A549 (cell line): ENCODE data around the gene IAPP. TPM values are rescaled to one million over a fixed set of nuclear protein-coding genes. Genes with fewer than 3 reads are reported as not detected.

Source experiments
- ATAC-seq, 2 experiments: fragments of 200-7000 bp in 1 of 2; fragments of >200 bp in 1 of 2; cut with Nextera tagmentation in 1 of 2; cut with Tn5 transposase in 1 of 2; 3 replicates each; pipeline versions ENCODE4 v1.8.0 to v1.9.1; 2018 to 2020; ENCODE audit warnings: mild to moderate bottlenecking in 1 of 2, moderate library complexity in 1 of 2
- CTCF ChIA-PET: fragments of 300-600 bp; sonication (Branson Sonifier 250); formaldehyde crosslinking; extraction: SDS; loops from one replicate; lab custom pipeline; 2021; ENCODE audit warnings: antibody characterized with exemption, inconsistent platforms; lab: Yijun Ruan, JAX
- POLR2A ChIA-PET: fragments of 350-600 bp; formaldehyde crosslinking; extraction: SDS; loops from one replicate; lab custom pipeline; 2021; ENCODE audit warnings: antibody characterized with exemption, inconsistent platforms; lab: Yijun Ruan, JAX
- DNase-seq, 2 experiments: peaks; one replicate each; pipeline versions ENCODE4 v3.0.0 to v3.0.0-alpha.2; 2011 to 2016; ENCODE audit warnings: low read depth in 1 of 2, low spot score in 1 of 2
- FAIRE-seq: peaks from 2 replicates; lab custom pipeline; 2011; peaks lifted over from hg19 to GRCh38; lab: Jason Lieb, UNC
- H3K27ac ChIP-seq, 2 experiments: fragments of >200 bp; sonication (Bioruptor Twin); formaldehyde crosslinking; 3 replicates each; pipeline ENCODE4 v1.5.1; 2016 to 2017
- H3K4me1 ChIP-seq: fragments of >200 bp; sonication (Bioruptor Twin); formaldehyde crosslinking; 3 replicates; pipeline ENCODE4 v1.6.1; 2016
- H3K4me2 ChIP-seq: fragments of >200 bp; sonication (Bioruptor Twin); formaldehyde crosslinking; 3 replicates; pipeline ENCODE4 v1.6.1; 2016
- H3K4me3 ChIP-seq: fragments of >200 bp; sonication (Bioruptor Twin); formaldehyde crosslinking; 3 replicates; pipeline ENCODE4 v1.5.1; 2016
- H3K9me3 ChIP-seq: fragments of >200 bp; sonication (Bioruptor Twin); formaldehyde crosslinking; 3 replicates; pipeline ENCODE4 v1.6.1; 2016
- CHD4 ChIP-seq: fragments of 200-600 bp; sonication (generic); IDR thresholded peaks from 2 replicates; pipeline ENCODE4 v1.6.1; 2016; ENCODE audit warnings: antibody characterized with exemption, mild to moderate bottlenecking, borderline replicate concordance
- EHF ChIP-seq: fragments of 250-450 bp; sonication (Bioruptor Pico); IDR thresholded peaks from 2 replicates; pipeline ENCODE4 v1.5.0; 2020; ENCODE audit warnings: mild to moderate bottlenecking
- EHMT2 ChIP-seq: fragments of 200-600 bp; sonication (generic); IDR thresholded peaks from 2 replicates; pipeline ENCODE4 v1.6.1; 2016; ENCODE audit warnings: antibody characterized with exemption, low read depth, mild to moderate bottlenecking, moderate library complexity
- ESRRA ChIP-seq: fragments of 150-350 bp; IDR thresholded peaks from 2 replicates; pipeline ENCODE4 v1.6.1; 2014; ENCODE audit warnings: mild to moderate bottlenecking, low read length, borderline replicate concordance
- FOSB ChIP-seq: fragments of 250-450 bp; sonication (Bioruptor Pico); IDR thresholded peaks from 2 replicates; pipeline ENCODE4 v1.5.0; 2020; ENCODE audit warnings: mild to moderate bottlenecking, moderate library complexity
- FOXS1 ChIP-seq: fragments of 250-450 bp; sonication (Bioruptor Pico); IDR thresholded peaks from 2 replicates; pipeline ENCODE4 v1.5.0; 2020; ENCODE audit warnings: mild to moderate bottlenecking, moderate library complexity
- HDAC2 ChIP-seq: fragments of 200-600 bp; sonication (generic); IDR thresholded peaks from 2 replicates; pipeline ENCODE4 v1.6.1; 2016
- HOXA7 ChIP-seq: fragments of 250-450 bp; sonication (Bioruptor Pico); IDR thresholded peaks from 2 replicates; pipeline ENCODE4 v1.5.0; 2020; ENCODE audit warnings: mild to moderate bottlenecking, moderate library complexity
- HOXB13 ChIP-seq: fragments of 250-450 bp; sonication (Bioruptor Pico); IDR thresholded peaks from 2 replicates; pipeline ENCODE4 v1.5.0; 2020; ENCODE audit warnings: low read depth, mild to moderate bottlenecking, moderate library complexity
- HOXB5 ChIP-seq: fragments of 250-450 bp; sonication (Bioruptor Pico); IDR thresholded peaks from 2 replicates; pipeline ENCODE4 v1.5.0; 2020; ENCODE audit warnings: mild to moderate bottlenecking, moderate library complexity
- NFE2L2 ChIP-seq: fragments of 150-350 bp; conservative IDR thresholded peaks from 2 replicates; pipeline ENCODE4 v1.6.1; 2014; ENCODE audit warnings: low read length
- RAD21 ChIP-seq, 2 experiments: fragments of >200 bp in 1 of 2; sonication (Bioruptor Twin) in 1 of 2; formaldehyde crosslinking in 1 of 2; IDR thresholded peaks in 1 of 2; conservative IDR thresholded peaks in 1 of 2; 2 replicates in 1 of 2; 3 replicates in 1 of 2; pipeline ENCODE4 v1.6.1; 2012 to 2018; ENCODE audit warnings: inconsistent platforms in 1 of 2
- RCOR1 ChIP-seq: fragments of 150-350 bp; IDR thresholded peaks from 2 replicates; pipeline ENCODE4 v1.6.1; 2014; ENCODE audit warnings: antibody characterized with exemption, low read length, low read depth
- RFX5 ChIP-seq: fragments of 450-650 bp; IDR thresholded peaks from 2 replicates; pipeline ENCODE4 v1.7.1; 2014; ENCODE audit warnings: antibody characterized with exemption, mild to moderate bottlenecking, moderate library complexity
- RNF2 ChIP-seq: fragments of 200-600 bp; sonication (generic); IDR thresholded peaks from 2 replicates; pipeline ENCODE4 v1.6.1; 2016; ENCODE audit warnings: low read depth, mild to moderate bottlenecking, antibody characterized with exemption, moderate library complexity, borderline replicate concordance
- SMC3 ChIP-seq: fragments of >200 bp; sonication (Bioruptor Twin); formaldehyde crosslinking; IDR thresholded peaks from 3 replicates; pipeline ENCODE4 v1.6.1; 2018; ENCODE audit warnings: inconsistent platforms
- ZC3H11A ChIP-seq: fragments of 450-650 bp; IDR thresholded peaks from 2 replicates; pipeline ENCODE4 v1.6.1; 2014; ENCODE audit warnings: antibody characterized with exemption, mild to moderate bottlenecking
- ZFP36 ChIP-seq: fragments of 450-650 bp; IDR thresholded peaks from 2 replicates; pipeline ENCODE4 v1.6.1; 2014; ENCODE audit warnings: borderline replicate concordance; ENCODE audit not compliant: partially characterized antibody
- WGBS: methylation state at CpG from one replicate; pipeline ENCODE4 v1.1.6; 2017; ENCODE audit errors: missing lambda C conversion rate; 5-methylcytosine and 5-hydroxymethylcytosine counted together
- polyA plus RNA-seq, 4 experiments: library from polyadenylated mRNA; depleted of rRNA in 3 of 4; stranded (reverse); fragments of >200 nt; fragmentation: RNase III in 1 of 4; extraction: RNeasy Plus Mini Kit Qiagen cat#74134 plus additional on column Dnase treatment in 1 of 4; gene quantifications; 2 replicates in 3 of 4; 3 replicates in 1 of 4; pipeline ENCODE4 v1.2.3, GENCODE V29; 2011 to 2017
- TF ChIP-seq, protein P1 (sequence below): fragments of 200-600 bp; sonication (generic); IDR thresholded peaks from 2 replicates; pipeline ENCODE4 v1.6.1; 2016; ENCODE audit warnings: antibody characterized with exemption, mild to moderate bottlenecking, moderate library complexity
- TF ChIP-seq, protein P2 (sequence below): IDR thresholded peaks from 2 replicates; pipeline ENCODE4 v1.6.1; 2012
- TF ChIP-seq, protein P3 (sequence below): fragments of 250-450 bp; sonication (Bioruptor Pico); IDR thresholded peaks from 2 replicates; pipeline ENCODE4 v1.5.0; 2020; ENCODE audit warnings: low read depth, mild to moderate bottlenecking, moderate library complexity
- TF ChIP-seq, protein P4 (sequence below): fragments of >200 bp; sonication (Bioruptor Twin); formaldehyde crosslinking; IDR thresholded peaks from 3 replicates; pipeline ENCODE4 v1.5.1; 2016

IAPP gene
- polyA plus RNA-seq, 2 of the 4 experiments (the other 2 are of a cell fraction) = 0.09 TPM; not detected in 1

DNA sequence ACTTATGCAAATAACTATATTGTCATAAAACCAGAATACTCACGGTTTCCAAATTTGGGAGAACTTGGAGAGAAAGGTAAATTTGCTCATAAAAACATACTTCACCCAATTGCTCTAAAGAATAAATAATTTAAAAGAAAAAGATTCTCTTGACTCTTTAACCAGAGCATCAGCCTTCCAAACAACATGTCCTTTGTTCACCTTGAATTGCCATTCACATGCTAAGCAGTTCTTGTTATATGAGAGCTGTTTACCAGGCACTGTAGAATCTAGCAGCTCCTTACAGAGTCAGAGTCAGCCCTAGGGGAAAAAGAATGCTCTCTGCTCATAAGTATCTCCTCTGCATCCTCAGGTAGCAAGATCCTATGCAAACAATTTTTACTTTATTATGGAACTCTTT, 48.2 kb upstream of the IAPP start:
- TF ChIP-seq RFX5 (no peak), HOXB5 (CRISPR knock-in tag) (no peak), NFE2L2 (no peak), EHF (CRISPR knock-in tag) (no peak), ZC3H11A (no peak), ESRRA (no peak), EHMT2 (no peak), SMC3 (no peak), HDAC2 (no peak), ZFP36 (no peak), CHD4 (no peak), FOSB (no peak), FOXS1 (CRISPR knock-in tag) (no peak), RAD21 (conservative IDR thresholded peaks at IDR 0.05 in 1 of 2, IDR thresholded peaks at IDR 0.05 in 1 of 2) (no peak)
- TF ChIP-seq, protein P1, sequence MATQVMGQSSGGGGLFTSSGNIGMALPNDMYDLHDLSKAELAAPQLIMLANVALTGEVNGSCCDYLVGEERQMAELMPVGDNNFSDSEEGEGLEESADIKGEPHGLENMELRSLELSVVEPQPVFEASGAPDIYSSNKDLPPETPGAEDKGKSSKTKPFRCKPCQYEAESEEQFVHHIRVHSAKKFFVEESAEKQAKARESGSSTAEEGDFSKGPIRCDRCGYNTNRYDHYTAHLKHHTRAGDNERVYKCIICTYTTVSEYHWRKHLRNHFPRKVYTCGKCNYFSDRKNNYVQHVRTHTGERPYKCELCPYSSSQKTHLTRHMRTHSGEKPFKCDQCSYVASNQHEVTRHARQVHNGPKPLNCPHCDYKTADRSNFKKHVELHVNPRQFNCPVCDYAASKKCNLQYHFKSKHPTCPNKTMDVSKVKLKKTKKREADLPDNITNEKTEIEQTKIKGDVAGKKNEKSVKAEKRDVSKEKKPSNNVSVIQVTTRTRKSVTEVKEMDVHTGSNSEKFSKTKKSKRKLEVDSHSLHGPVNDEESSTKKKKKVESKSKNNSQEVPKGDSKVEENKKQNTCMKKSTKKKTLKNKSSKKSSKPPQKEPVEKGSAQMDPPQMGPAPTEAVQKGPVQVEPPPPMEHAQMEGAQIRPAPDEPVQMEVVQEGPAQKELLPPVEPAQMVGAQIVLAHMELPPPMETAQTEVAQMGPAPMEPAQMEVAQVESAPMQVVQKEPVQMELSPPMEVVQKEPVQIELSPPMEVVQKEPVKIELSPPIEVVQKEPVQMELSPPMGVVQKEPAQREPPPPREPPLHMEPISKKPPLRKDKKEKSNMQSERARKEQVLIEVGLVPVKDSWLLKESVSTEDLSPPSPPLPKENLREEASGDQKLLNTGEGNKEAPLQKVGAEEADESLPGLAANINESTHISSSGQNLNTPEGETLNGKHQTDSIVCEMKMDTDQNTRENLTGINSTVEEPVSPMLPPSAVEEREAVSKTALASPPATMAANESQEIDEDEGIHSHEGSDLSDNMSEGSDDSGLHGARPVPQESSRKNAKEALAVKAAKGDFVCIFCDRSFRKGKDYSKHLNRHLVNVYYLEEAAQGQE = no peak
- TF ChIP-seq, protein P2, sequence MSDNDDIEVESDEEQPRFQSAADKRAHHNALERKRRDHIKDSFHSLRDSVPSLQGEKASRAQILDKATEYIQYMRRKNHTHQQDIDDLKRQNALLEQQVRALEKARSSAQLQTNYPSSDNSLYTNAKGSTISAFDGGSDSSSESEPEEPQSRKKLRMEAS = no peak
- TF ChIP-seq, protein P3, sequence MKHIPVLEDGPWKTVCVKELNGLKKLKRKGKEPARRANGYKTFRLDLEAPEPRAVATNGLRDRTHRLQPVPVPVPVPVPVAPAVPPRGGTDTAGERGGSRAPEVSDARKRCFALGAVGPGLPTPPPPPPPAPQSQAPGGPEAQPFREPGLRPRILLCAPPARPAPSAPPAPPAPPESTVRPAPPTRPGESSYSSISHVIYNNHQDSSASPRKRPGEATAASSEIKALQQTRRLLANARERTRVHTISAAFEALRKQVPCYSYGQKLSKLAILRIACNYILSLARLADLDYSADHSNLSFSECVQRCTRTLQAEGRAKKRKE (CRISPR knock-in tag) = no peak
- 10% methylated on average over 1 of the region's 1 CpG for WGBS
- ChIA-PET CTCF (no interaction called here), POLR2A (no interaction called here)
- Histone ChIP-seq H3K27ac (no peak overlapping the region), H3K4me2 (no peak overlapping the region), H3K9me3 (0 out of 3 replicates have a peak, but pooled peaks cover 6% of the 10 kb centered on the region), H3K4me1 (no peaks in the 10 kb centered on the region), H3K4me3 (no peak overlapping the region)
- no peak for FAIRE-seq
- no peak for ATAC-seq
- no peak for DNase-seq

DNA sequence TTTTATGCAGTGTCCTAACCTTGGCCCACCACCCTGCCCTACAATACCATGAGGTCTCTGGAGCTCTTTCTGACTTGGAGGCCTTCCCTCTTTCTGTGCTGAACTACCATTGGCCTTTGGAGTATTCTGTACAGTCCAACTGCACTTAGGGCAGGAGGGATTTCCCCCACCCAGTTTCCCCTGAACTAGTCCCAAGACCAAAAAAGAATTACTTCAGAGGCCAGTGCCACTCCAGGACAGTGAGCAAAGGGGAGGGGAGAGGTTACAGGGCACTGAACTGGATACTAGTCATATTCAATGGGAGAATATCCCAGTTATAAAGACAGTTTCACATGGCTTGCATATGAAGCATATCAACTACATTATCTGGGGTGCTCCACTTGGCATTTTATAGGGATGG, 44.1 kb upstream of the IAPP start:
- FAIRE-seq = no peak
- no peak overlapping the region for H3K4me3 ChIP-seq
- TF ChIP-seq HOXB13 (CRISPR knock-in tag) (no peak), RCOR1 (no peak), HOXA7 (CRISPR knock-in tag) (no peak), RNF2 (no peak)
- TF ChIP-seq, protein P4, sequence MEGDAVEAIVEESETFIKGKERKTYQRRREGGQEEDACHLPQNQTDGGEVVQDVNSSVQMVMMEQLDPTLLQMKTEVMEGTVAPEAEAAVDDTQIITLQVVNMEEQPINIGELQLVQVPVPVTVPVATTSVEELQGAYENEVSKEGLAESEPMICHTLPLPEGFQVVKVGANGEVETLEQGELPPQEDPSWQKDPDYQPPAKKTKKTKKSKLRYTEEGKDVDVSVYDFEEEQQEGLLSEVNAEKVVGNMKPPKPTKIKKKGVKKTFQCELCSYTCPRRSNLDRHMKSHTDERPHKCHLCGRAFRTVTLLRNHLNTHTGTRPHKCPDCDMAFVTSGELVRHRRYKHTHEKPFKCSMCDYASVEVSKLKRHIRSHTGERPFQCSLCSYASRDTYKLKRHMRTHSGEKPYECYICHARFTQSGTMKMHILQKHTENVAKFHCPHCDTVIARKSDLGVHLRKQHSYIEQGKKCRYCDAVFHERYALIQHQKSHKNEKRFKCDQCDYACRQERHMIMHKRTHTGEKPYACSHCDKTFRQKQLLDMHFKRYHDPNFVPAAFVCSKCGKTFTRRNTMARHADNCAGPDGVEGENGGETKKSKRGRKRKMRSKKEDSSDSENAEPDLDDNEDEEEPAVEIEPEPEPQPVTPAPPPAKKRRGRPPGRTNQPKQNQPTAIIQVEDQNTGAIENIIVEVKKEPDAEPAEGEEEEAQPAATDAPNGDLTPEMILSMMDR = no peak
- TF ChIP-seq, all 56 proteins: peak for 0
- POLR2A ChIA-PET = no interaction called here
- Histone ChIP-seq H3K4me1 (no peaks in the 10 kb centered on the region), H3K9me3 (peaks cover 18% of the 10 kb centered on the region; the same call in 2 of the 3 replicates), H3K27ac (no peak overlapping the region), H3K4me2 (no peak overlapping the region)
- DNase-seq (no peak), ATAC-seq (no peak)
- CTCF ChIA-PET = no interaction called here
